ENCODE measurements around the gene GKN1.
A peak's percentile ranks its signal among the peaks of the same experiment; 100 is the strongest.
"Not testable (repeated sequence)": the region's sequence is repeated elsewhere in the genome, so short reads cannot be mapped to it uniquely, and the experiment has no call there.

The GKN1 gene, protein sequence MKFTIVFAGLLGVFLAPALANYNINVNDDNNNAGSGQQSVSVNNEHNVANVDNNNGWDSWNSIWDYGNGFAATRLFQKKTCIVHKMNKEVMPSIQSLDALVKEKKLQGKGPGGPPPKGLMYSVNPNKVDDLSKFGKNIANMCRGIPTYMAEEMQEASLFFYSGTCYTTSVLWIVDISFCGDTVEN

GRCh38 chr2:68974251-68974650, at the start of gene GKN1:
Gene GKN1, plus strand, starts transcription at chr2:68974636. Its CDS starts 42 bp downstream, at chr2:68974678.
- DNase-seq: no peak

DNA sequence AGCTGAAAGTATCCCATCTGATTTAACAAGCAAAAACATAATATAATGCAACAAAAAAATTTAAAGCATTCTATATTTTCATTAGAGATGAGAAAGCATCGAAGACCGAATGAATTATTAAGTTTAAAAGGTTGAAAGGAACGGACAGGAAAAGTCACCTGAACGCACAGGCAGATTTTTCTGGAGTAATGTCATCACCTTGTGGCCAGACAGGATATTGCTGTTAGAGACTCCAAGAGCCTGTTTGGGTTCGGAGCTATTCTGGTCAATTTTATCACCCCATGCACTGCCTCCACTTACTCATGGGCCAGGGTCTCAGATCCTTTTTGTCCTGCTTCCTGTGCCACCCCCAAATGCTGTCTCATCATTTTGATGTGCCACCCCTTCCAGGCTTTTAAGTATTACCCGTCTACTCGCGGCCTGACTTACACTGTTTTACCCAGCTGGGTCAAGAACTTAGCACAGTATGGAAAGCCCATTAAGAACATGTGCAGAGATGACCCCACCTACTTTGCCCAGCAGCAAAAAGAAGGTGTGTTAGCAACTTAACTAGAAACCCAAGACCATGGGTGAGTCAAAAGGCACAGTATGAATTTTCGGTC, 49.0 kb upstream of the GKN1 start:
- no peak for DNase-seq

- DNase-seq: no peak
Measured at GRCh38 chr2:68926796-68927195, 47.6 kb upstream of the GKN1 start.

DNA sequence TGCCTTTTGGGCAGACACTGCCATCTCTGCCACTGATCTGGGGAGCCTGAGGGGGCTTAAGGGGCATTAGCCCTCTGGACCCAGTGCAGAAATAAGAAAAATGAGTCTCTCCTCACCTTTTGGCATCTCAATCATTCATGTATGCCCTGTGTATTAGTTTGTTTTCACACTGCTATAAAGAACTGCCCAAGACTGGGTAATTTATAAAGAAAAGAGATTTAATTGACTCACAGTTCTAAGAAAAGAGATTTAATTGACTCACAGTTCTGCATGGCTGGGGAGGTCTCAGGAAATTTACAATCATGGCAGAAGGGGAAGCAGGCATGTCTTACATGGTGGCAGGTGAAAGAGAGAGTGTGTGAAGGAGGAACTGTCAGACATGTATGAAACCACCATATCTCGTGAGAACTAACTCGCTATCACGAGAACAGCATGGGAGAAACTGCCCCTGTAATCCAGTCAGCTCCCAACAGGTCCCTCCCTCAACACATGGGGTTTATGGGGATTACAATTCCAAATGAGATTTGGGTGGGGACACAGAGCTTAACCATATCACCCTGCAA, 43.2 kb upstream of the GKN1 start:
- DNase-seq: no peak

DNA sequence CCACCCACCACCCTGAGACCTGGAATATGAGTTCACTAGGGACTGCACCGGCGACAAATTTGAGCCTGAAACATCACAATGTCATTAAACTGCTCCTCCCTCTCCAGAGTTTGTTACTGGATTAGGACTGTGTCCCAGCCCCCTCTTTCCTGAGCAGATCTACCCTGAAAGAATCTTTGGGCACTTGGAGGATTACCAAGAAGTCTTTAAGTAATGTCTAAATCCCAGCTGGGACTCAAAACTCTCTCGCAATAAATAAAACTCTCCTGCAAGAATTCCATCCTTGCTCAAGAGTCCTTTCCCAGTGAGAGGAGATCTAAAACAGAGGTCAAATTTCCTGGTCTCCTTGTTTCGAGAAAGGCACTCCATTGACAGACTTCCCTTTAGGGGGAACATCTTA, 42.6 kb upstream of the GKN1 start:
- no peak for DNase-seq

DNA sequence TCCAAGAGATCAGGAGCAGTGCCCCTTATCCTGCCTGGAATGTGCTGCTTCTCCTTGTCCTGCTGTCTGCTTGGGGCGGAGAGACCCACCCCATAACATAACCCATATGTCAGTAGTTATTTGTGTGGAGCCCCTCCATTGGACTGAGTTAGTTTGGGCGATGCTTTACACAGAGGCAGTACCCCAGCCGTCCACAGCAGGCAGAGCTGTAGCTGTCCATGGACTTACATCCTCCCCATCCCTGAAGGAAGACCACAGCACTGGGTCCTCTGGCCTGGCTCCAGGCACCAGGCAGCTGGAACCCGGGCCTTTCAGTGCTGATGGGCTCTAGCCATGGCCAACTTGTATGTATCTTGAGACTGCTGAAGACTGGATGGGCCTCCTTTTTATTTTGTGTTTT, 42.0 kb upstream of the GKN1 start:
- DNase-seq: no peak

DNA sequence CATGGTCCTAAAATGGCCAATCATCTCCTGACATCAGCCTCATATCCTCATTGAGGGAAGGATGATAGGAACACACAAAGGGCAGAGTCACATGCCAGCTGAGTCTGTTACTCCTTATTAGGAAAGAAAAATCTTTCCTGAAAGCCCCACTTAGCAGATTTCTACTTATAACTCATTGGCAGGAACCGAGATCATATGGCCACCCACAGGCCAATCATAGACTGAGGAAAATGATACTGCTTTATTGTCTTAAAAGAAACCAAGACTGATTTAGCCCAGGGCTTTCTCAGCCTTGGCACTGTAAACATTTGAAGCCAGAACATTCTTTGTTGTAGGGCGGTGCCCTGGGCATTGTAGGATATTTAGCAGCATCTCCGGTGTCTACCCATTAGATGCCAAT, 40.4 kb upstream of the GKN1 start:
- no peak for DNase-seq

DNA sequence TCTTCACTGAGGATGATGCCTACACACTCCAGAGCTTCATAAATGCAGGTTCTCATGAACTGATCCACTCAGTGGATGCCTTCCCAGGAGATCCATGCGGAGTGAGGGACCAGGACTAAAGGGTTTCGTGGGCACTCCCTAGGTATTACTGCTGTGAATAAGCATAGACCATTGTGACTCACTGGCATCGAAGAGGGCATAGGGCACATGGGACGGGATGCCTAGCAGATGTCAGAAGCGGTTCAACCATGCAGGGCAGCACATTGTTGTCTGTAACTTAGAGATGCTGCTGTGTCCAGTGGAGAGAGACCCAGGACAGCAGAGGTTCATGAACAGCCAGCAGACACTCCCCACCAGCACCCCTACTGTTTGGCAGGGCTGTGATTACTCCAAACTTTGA, 39.0 kb upstream of the GKN1 start:
- DNase-seq: no peak

- no peak for DNase-seq
Measured at GRCh38 chr2:68936427-68936826, 38.0 kb upstream of the GKN1 start.

DNA sequence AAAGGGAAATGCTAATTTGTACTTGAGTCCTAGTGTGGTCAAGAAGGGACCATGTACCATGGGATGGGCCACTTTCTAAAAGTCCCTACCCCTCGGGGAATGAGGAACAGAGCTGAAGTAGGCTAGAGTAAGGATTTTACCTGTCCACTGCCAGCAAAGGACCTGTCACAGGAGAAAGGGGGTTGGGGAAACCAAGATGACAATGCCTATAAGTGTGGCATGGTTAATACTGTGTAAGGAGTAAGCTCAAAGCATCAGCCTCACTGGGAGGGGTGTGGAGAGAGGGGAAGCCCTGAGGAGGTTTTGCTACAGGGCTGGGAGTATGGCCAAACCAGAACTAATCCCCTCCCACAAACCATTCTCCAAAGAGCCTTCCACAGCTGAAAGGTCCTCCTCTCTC, 37.5 kb upstream of the GKN1 start:
- no peak for DNase-seq

- DNase-seq: no peak
Measured at GRCh38 chr2:68937346-68938055, 36.9 kb upstream of the GKN1 start.

DNA sequence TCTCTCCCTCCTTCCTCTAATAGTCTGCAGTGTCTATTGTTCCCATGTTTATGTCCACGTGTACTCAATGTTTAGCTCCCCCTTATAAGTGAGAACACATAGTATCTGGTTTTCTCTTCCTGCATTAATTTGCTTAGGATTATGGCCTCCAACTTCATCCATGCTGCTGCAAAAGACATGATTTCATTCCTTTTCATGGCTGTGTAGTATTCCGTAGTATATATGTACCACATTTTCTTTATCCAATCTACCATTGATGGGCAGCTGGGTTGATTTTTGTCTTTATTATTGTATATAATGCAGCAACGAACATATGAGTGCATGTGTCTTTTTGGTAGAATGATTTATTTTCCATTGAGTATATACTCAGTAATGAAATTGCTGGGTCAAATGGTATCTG, 35.5 kb upstream of the GKN1 start:
- no peak for DNase-seq

- DNase-seq: no peak
Measured at GRCh38 chr2:68939962-68940361, 34.5 kb upstream of the GKN1 start.

GRCh38 chr2:68940369-68940768, 34.1 kb upstream of the GKN1 start:
- DNase-seq: no peak

- no peak for DNase-seq
Measured at GRCh38 chr2:68942827-68943226, 31.6 kb upstream of the GKN1 start.

GRCh38 chr2:68943581-68944568, 30.6 kb upstream of the GKN1 start:
- DNase-seq: no peak

DNA sequence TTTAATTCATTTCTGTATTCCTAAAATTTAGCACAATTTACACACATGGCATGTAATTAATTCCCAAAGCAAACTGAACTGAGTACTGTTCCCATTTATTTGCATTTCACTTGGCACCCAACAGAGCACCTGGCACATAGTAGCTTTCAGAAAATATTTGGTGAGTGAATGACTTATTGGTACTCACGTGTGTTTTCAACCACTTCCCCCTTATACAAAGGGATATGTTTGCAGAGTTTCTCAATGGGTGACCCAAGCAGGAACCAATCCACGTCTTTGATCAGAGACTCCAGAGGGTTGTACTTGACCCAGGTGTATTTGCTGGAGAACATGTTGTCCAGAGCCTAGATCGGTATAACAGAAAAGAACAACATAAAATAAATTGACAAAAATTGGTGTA, 28.3 kb upstream of the GKN1 start:
- no peak for DNase-seq

- DNase-seq: peak; percentile 26
Measured at GRCh38 chr2:68948710-68949109, 25.7 kb upstream of the GKN1 start.

- DNase-seq: no peak
Measured at GRCh38 chr2:68951899-68952298, 22.5 kb upstream of the GKN1 start.

- no peak for DNase-seq
Measured at GRCh38 chr2:68952887-68953521, 21.4 kb upstream of the GKN1 start, which contains the start of gene GKN2. Gene GKN2, minus strand, starts transcription at chr2:68952893. Its CDS starts 32 bp downstream, at chr2:68952861.

DNA sequence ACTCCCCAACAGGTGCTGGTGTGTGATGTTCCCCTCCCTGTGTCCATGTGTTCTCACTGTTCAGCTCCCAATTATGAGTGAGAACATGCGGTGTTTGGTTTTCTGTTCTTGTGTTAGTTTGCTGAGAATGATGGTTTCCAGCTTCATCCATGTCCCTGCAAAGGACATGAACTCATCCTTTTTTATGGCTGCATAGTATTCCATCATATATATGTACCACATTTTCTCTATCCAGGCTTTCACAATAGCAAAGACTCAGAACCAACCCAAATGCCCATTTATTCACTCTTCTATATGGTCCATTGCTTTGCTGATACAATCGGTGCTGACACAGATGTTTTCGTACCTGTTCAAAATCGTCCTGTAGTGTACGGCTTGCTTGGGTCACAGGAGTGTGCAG, 19.0 kb upstream of the GKN1 start:
- DNase-seq: not testable (repeated sequence)

DNA sequence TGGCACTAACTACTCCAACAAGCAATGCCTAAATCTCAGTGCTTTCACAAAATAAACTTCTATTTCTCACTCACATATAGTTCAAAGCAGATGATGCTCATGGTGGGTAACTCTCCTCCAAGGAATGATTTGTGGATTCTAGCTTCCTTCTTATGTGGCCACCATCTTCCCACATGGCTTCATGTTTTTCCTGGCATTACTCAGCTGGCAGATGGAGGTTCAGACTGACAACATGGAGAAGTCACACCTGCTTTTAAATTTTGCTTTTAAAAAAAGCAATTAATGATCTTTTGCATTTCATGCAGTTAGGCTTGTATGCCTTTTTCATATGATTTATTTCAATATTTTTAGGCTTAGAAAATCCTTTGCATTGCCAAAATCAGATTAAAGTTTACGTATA, 15.4 kb upstream of the GKN1 start:
- no peak for DNase-seq

Data from SIG-M5 (cell line).